WERI-Rb-1 (cell line): Measurements from ENCODE around the gene STARD3.

ENCODE experiments used
- DNase-seq: peaks from one replicate; pipeline ENCODE4 v3.0.0-alpha.2; 2020
- H3K27ac ChIP-seq: fragments of 250-450 bp; sonication (Bioruptor Pico); 2 replicates; pipeline ENCODE4 v1.5.1; 2020; ENCODE audit warnings: mild to moderate bottlenecking, moderate library complexity
- H3K27me3 ChIP-seq: fragments of 250-450 bp; sonication (Bioruptor Pico); 2 replicates; pipeline ENCODE4 v1.5.1; 2021; ENCODE audit warnings: mild to moderate bottlenecking, low read depth, moderate library complexity; ENCODE audit not compliant: insufficient read depth, severe bottlenecking
- H3K36me3 ChIP-seq: fragments of 250-450 bp; sonication (Bioruptor Pico); 2 replicates; pipeline ENCODE4 v1.5.1; 2020; ENCODE audit warnings: mild to moderate bottlenecking, moderate library complexity
- H3K4me3 ChIP-seq: 2 replicates; pipeline ENCODE4 v1.5.1; 2011; ENCODE audit warnings: low read depth, mild to moderate bottlenecking, control low read depth, low read length
- H3K9me3 ChIP-seq: fragments of 250-450 bp; sonication (Bioruptor Pico); 2 replicates; pipeline ENCODE4 v1.5.1; 2021; ENCODE audit warnings: mild to moderate bottlenecking, moderate library complexity; ENCODE audit not compliant: severe bottlenecking
- CTCF ChIP-seq: IDR thresholded peaks from 2 replicates; pipeline ENCODE4 v1.5.1; 2011; ENCODE audit warnings: low read depth, mild to moderate bottlenecking, control low read depth, inconsistent platforms, low read length

STARD3 gene

GRCh38 chr17:39631403-39631802 lies 5.5 kb upstream of the STARD3 start:
- H3K36me3 ChIP-seq, result no peaks in the 10 kb centered on the region
- H3K9me3 ChIP-seq, result no peaks in the 10 kb centered on the region
- no peak for DNase-seq
- TF ChIP-seq CTCF, result no peak
- peaks cover 4% of the 10 kb centered on the region for H3K27me3 ChIP-seq
- no peak overlapping the region for H3K4me3 ChIP-seq
- H3K27ac ChIP-seq, result no peak overlapping the region; the same call in 1 of the 2 replicates

GRCh38 chr17:39632153-39632941 lies 4.6 kb upstream of the STARD3 start:
- no peak for TF ChIP-seq CTCF
- Histone ChIP-seq H3K27ac (peak overlapping the region; percentile 75), H3K27me3 (peaks cover 4% of the 10 kb centered on the region), H3K9me3 (no peaks in the 10 kb centered on the region), H3K36me3 (peaks cover 4% of the 10 kb centered on the region), H3K4me3 (no peak overlapping the region)
- peak; percentile 77 for DNase-seq

- H3K9me3 ChIP-seq, result no peaks in the 10 kb centered on the region
- TF ChIP-seq CTCF, result no peak
- no peaks in the 10 kb centered on the region for H3K27me3 ChIP-seq
- peak overlapping the region; percentile 3 for H3K27ac ChIP-seq
- H3K4me3 ChIP-seq, result no peak overlapping the region
- H3K36me3 ChIP-seq, result peaks cover 10% of the 10 kb centered on the region
- no peak for DNase-seq
These were observed 3.3 kb upstream of the STARD3 start for GRCh38 chr17:39633570-39634183.

GRCh38 chr17:39634384-39634871 lies 2.5 kb upstream of the STARD3 start:
- Histone ChIP-seq H3K36me3 (peaks cover 11% of the 10 kb centered on the region), H3K4me3 (no peak overlapping the region), H3K9me3 (no peaks in the 10 kb centered on the region), H3K27ac (peak overlapping the region; percentile 7), H3K27me3 (no peaks in the 10 kb centered on the region)
- TF ChIP-seq CTCF, result peak; percentile 55
- peak; percentile 44 for DNase-seq

- H3K36me3 ChIP-seq, result peaks cover 20% of the 10 kb centered on the region
- no peaks in the 10 kb centered on the region for H3K9me3 ChIP-seq
- H3K4me3 ChIP-seq, result no peak overlapping the region
- H3K27ac ChIP-seq, result no peak overlapping the region
- DNase-seq, result peak; percentile 51
- no peaks in the 10 kb centered on the region for H3K27me3 ChIP-seq
- TF ChIP-seq CTCF, result no peak
These were observed 1.2 kb upstream of the STARD3 start for GRCh38 chr17:39635614-39636176.
